PC-3 (cell line): ENCODE measurements around the gene ZNF280D.

Source experiments
- CTCF ChIP-seq: fragments of 300-600 bp; sonication (generic); conservative IDR thresholded peaks from 2 replicates; pipeline ENCODE4 v1.5.1; 2017; ENCODE audit warnings: antibody characterized with exemption, low read depth, mild to moderate bottlenecking, low read length
- EZH2 ChIP-seq: fragments of 300-600 bp; sonication (generic); IDR thresholded peaks from one replicate; pipeline ENCODE4 v1.6.1; 2017; ENCODE audit warnings: antibody characterized with exemption, mild to moderate bottlenecking, low read length; ENCODE audit not compliant: unreplicated experiment
- EZH2phosphoT487 ChIP-seq: fragments of 300-600 bp; sonication (generic); IDR thresholded peaks from 2 replicates; pipeline ENCODE4 v1.6.1; 2018; ENCODE audit warnings: mild to moderate bottlenecking, antibody characterized with exemption, low read length, borderline replicate concordance

- TF ChIP-seq EZH2phosphoT487 (no peak), CTCF (no peak), EZH2 (no peak)
These were observed 4.5 kb upstream of the ZNF280D start for GRCh38 chr15:56737791-56738190.
